ENCODE results near the gene ALPK3. TPM values are rescaled to one million over a fixed set of nuclear protein-coding genes. Genes with fewer than 3 reads are reported as not detected.

The ALPK3 gene
- total and polyA plus RNA-seq, 9 of the 15 experiments (the other 6 are each of a cell fraction or from before 2014, with no cell fraction given): 0.04 to 1.0 (median 0.07) TPM; not detected in 2

GRCh38 chr15:84855136-84855535 lies 38.0 kb downstream of the ALPK3 start (continued):
- no peak for TF ChIP-seq KDM5B (IDR thresholded peaks at IDR 0.05; ENCODE audit: insufficient replicate concordance, low read depth, low read length)

- no peaks in the 10 kb centered on the region for H3K9me3 ChIP-seq (replicated peaks; ENCODE audit: control insufficient read depth, insufficient read depth, low read depth, low read length)
- H3K9ac ChIP-seq (ENCODE audit: insufficient read depth in 1 of 2, low read depth in 2 of 2, low read length in 2 of 2): no peak overlapping the region
- FAIRE-seq (no peak), ATAC-seq (no peak), DNase-seq (ENCODE audit: extremely low read depth in 1 of 4, low spot score in 3 of 4) (no peak)
- no peak overlapping the region for H3K27ac ChIP-seq (ENCODE audit: extremely low read depth, low read depth, low read length)
- H3K4me1 ChIP-seq (replicated peaks in 1 of 2; ENCODE audit: control insufficient read depth in 2 of 2, insufficient read depth in 2 of 2, low read length in 2 of 2): peaks cover 0 to 9% of the 10 kb centered on the region in 2 experiments; a peak in 2 of 5 replicates
- TF ChIP-seq ZNF134 (CRISPR knock-in tag; conservative IDR thresholded peaks at IDR 0.05) (no peak), MXI1 (IDR thresholded peaks at IDR 0.05; ENCODE audit: low read depth, low read length) (no peak), TRIM25 (IDR thresholded peaks at IDR 0.05; ENCODE audit: borderline replicate concordance) (no peak), RREB1 (CRISPR knock-in tag; IDR thresholded peaks at IDR 0.05) (no peak), CHCHD3 (CRISPR knock-in tag; IDR thresholded peaks at IDR 0.05) (no peak), CEBPB (tag; IDR thresholded peaks at IDR 0.05) (no peak), TBP (optimal IDR thresholded peaks at IDR 0.05; ENCODE audit: low read depth, low read length) (no peak)
- intact Hi-C loops (cut with micrococcal nuclease) (no loop called here), in situ Hi-C loops (cut with MboI) (no loop called here)
- ChIA-PET POLR2A (interaction anchor here (2.1 kb wide), 1 partner anchor 16 kb away, joined by 8 read pairs; no protein-coding TSS in a partner anchor), CTCF (ENCODE audit: low intra/inter-chr PET ratio) (interaction anchor here (0.6 kb wide), 1 partner anchor 26 kb away, joined by 3 read pairs; no protein-coding TSS in a partner anchor)
- no peaks in the 10 kb centered on the region for H3K79me2 ChIP-seq (ENCODE audit: control insufficient read depth, insufficient read depth, low read length)
- no peak overlapping the region for H3K4me3 ChIP-seq
- H3K9me1 ChIP-seq (ENCODE audit: control insufficient read depth, insufficient read depth, low read length): no peaks in the 10 kb centered on the region
- H3K4me2 ChIP-seq (ENCODE audit: insufficient read depth, low read length): no peak overlapping the region
- BruUV-seq (replicated peaks): no TSS peak
- H3K36me3 ChIP-seq (ENCODE audit: control insufficient read depth, insufficient read depth, low read length): no peaks in the 10 kb centered on the region
- H3K27me3 ChIP-seq (ENCODE audit: control insufficient read depth in 2 of 2, insufficient read depth in 2 of 2, low read length in 2 of 2): peaks cover 19 to 42% of the 10 kb centered on the region in 2 experiments; a peak in 4 of 5 replicates
- H2AFZ ChIP-seq (ENCODE audit: low read depth, low read length): no peak overlapping the region
- no peaks in the 10 kb centered on the region; the same call in 1 of the 2 replicates for H4K20me1 ChIP-seq (replicated peaks; ENCODE audit: control insufficient read depth, insufficient read depth, low read length)
These were observed 38.6 kb downstream of the ALPK3 start for GRCh38 chr15:84855765-84856164.

Data from K562 (cell line).